Measurements from ENCODE around the gene SLC24A3. TPM values are rescaled to one million over a fixed set of nuclear protein-coding genes. Genes with fewer than 3 reads are reported as not detected.
"Not testable (repeated sequence)": the region's sequence is repeated elsewhere in the genome, so short reads cannot be mapped to it uniquely, and the experiment has no call there.

Gene SLC24A3
- total and polyA plus RNA-seq, 4 donors: 17.5 to 64.9 (median 43.8) TPM

GRCh38 chr20:19620446-19620845, 408.0 kb downstream of the SLC24A3 start:
- DNase-seq (ENCODE audit: low read depth in 4 of 6, low spot score in 6 of 6): peak in 1 of 6 donors; percentile 20
- WGBS (ENCODE audit: insufficient coverage): 35% methylated on average over 2 of the region's 2 CpGs
- no peak overlapping the region for H3K27ac ChIP-seq (ENCODE audit: low read depth, low read length)

DNA sequence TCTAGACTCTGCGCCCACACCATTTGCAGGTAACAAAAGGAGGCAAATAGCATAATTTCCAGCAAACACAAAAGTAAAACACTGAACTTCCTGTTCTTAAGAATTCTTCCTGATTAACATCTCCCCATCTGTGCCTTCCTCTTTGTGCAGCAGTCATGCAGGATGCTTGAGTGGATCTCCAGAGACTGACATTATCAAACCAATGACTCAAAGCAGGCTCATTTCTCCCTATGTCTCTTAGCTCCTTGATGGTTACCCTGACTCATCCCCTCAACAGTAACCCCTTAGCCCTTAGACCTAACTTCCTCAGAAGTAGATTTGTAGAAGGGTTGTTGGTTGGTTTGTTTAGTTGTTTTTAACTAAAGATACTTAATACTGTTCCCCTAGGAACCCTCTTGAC, 408.6 kb downstream of the SLC24A3 start:
- no peaks in the 10 kb centered on the region for H3K36me3 ChIP-seq (ENCODE audit: control insufficient read depth, insufficient read depth, low read length)
- H3K4me3 ChIP-seq (ENCODE audit: low read depth, low read length): no peak overlapping the region
- H3K9me3 ChIP-seq (ENCODE audit: control insufficient read depth, insufficient read depth, low read length): no peaks in the 10 kb centered on the region
- 100% methylated on average over 1 of the region's 1 CpG for WGBS (ENCODE audit: insufficient coverage)
- DNase-seq (ENCODE audit: low read depth in 4 of 6, low spot score in 6 of 6): peak in 1 of 6 donors; percentile 23
- no peaks in the 10 kb centered on the region for H3K27me3 ChIP-seq (ENCODE audit: control insufficient read depth, insufficient read depth, low read length)
- no peak overlapping the region for H3K27ac ChIP-seq (ENCODE audit: low read depth, low read length)
- H3K4me1 ChIP-seq (ENCODE audit: control insufficient read depth, insufficient read depth, low read length): no peaks in the 10 kb centered on the region

More at GRCh38 chr20:19620446-19620845, 408.0 kb downstream of the SLC24A3 start:
- Histone ChIP-seq H3K4me3 (ENCODE audit: low read depth, low read length) (no peak overlapping the region), H3K27me3 (ENCODE audit: control insufficient read depth, insufficient read depth, low read length) (no peaks in the 10 kb centered on the region), H3K4me1 (ENCODE audit: control insufficient read depth, insufficient read depth, low read length) (no peaks in the 10 kb centered on the region), H3K9me3 (ENCODE audit: control insufficient read depth, insufficient read depth, low read length) (no peaks in the 10 kb centered on the region), H3K36me3 (ENCODE audit: control insufficient read depth, insufficient read depth, low read length) (no peaks in the 10 kb centered on the region)

DNA sequence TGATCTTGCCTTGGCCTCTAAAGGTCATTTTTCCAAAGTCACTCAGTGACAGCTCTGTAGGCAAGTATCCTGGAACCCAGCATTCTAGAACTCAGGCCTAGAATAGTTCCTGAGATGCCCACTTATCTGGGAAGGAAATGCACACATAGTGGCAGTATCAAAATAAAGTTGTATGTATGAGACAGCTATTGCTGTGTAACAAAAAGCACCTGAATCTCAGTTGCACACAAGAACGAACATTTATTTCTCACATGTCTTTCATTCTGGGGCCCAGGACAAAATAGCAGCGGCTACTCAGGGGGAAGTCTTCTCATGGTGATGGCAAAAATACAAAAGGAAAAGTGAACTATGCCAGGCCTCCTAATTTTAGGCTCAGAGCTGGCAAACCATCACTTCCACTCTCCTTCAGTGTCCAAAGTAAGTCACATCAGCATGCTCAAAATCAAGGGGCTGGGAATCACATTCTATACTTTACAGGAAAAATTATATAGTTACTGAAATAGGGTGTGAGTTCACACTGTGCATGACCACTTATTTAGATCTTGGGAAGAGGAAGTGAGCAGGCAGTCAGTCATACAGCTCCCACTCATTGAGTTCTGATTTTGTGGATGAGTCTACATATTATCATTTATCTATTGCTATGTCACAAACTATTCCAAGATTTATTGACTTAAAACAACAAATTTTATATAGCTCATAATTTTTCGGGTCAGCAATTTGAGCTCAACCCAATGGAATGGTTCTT, 412.0 kb downstream of the SLC24A3 start:
- Histone ChIP-seq H3K9me3 (ENCODE audit: control insufficient read depth, insufficient read depth, low read length) (no peaks in the 10 kb centered on the region), H3K27me3 (ENCODE audit: control insufficient read depth, insufficient read depth, low read length) (no peaks in the 10 kb centered on the region), H3K4me1 (ENCODE audit: control insufficient read depth, insufficient read depth, low read length) (no peaks in the 10 kb centered on the region), H3K36me3 (ENCODE audit: control insufficient read depth, insufficient read depth, low read length) (no peaks in the 10 kb centered on the region), H3K4me3 (ENCODE audit: low read depth, low read length) (no peak overlapping the region), H3K27ac (ENCODE audit: low read depth, low read length) (no peak overlapping the region)
- WGBS (ENCODE audit: insufficient coverage): no CpG with 5 or more reads among the region's 3 CpGs
- no peak for DNase-seq (ENCODE audit: low read depth in 4 of 6, low spot score in 6 of 6)

DNA sequence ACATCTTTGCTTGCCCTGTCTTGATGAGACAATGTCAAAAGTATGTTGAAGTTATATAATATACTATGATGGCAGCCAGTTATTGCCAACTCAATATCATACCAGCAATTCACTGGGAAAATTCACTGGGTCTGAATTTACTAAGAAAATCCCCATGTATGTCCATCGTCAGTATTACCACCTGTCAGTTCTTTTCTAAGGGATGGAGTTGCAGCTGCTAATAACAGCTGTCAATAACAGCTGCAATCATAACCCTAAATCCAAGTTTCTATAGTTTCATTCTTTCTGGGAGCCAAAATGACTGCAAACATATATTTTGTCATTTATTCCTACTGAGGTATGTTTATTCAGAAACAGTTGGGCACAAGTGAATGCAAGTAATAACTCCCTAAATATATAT, 413.0 kb downstream of the SLC24A3 start:
- WGBS (ENCODE audit: insufficient coverage): 100% methylated on average over 1 of the region's 1 CpG

DNA sequence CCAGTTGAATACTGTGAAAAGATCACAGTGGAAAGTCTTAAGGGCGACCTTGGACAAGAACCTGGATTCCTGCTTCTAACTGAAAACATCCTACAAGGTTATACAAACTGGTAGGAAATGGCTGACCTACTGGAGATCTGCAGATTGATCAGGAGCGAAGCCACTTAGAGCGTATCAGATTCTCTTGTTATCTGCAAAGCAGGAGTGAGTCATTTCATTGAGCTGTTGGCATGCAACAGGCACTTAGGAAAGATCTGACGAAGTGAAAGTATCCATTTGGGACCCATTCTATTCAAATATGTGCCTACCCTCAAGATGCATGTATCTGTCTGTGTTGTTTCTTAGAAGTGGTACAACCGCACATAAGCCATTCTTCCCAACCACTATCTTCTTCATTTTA, 414.5 kb downstream of the SLC24A3 start:
- Histone ChIP-seq H3K36me3 (ENCODE audit: control insufficient read depth, insufficient read depth, low read length) (no peaks in the 10 kb centered on the region), H3K9me3 (ENCODE audit: control insufficient read depth, insufficient read depth, low read length) (no peaks in the 10 kb centered on the region), H3K4me1 (ENCODE audit: control insufficient read depth, insufficient read depth, low read length) (no peaks in the 10 kb centered on the region), H3K27ac (ENCODE audit: low read depth, low read length) (no peak overlapping the region), H3K27me3 (ENCODE audit: control insufficient read depth, insufficient read depth, low read length) (no peaks in the 10 kb centered on the region), H3K4me3 (ENCODE audit: low read depth, low read length) (no peak overlapping the region)
- DNase-seq (ENCODE audit: low read depth in 4 of 6, low spot score in 6 of 6): no peak
- WGBS (ENCODE audit: insufficient coverage): 100% methylated on average over 2 of the region's 5 CpGs

More for the DNA sequence above, 413.0 kb downstream of the SLC24A3 start:
- Histone ChIP-seq H3K9me3 (ENCODE audit: control insufficient read depth, insufficient read depth, low read length) (no peaks in the 10 kb centered on the region), H3K4me1 (ENCODE audit: control insufficient read depth, insufficient read depth, low read length) (no peaks in the 10 kb centered on the region), H3K27me3 (ENCODE audit: control insufficient read depth, insufficient read depth, low read length) (no peaks in the 10 kb centered on the region), H3K4me3 (ENCODE audit: low read depth, low read length) (no peak overlapping the region), H3K27ac (ENCODE audit: low read depth, low read length) (no peak overlapping the region), H3K36me3 (ENCODE audit: control insufficient read depth, insufficient read depth, low read length) (no peaks in the 10 kb centered on the region)
- no peak for DNase-seq (ENCODE audit: low read depth in 4 of 6, low spot score in 6 of 6)

DNA sequence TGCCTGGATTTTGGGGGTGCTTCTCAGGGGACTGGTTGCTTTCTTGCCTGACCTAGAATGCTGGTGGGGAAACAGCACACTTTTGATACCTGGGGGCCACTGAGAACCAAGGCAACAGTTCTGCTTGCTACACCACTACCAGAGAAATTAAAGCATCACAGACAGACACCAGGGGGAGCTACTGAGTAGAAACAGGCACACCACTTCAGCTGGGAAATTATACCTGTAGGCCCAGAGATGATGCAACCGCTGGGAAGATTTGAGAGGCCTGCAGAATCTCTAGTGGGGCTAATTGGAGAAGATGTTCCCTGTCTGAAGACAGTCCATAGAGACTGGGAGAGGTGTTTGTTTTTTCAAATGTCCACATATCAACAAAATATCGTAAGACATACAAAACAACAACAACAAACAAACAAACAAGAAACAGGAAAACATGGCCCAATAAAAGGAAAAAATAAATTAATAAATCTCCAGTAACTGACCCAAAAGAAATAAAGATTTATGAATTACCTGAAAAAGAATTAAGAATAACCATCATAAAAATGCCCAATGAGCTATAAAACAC, 416.2 kb downstream of the SLC24A3 start:
- H3K27me3 ChIP-seq (ENCODE audit: control insufficient read depth, insufficient read depth, low read length): no peaks in the 10 kb centered on the region
- no peak overlapping the region for H3K27ac ChIP-seq (ENCODE audit: low read depth, low read length)
- H3K9me3 ChIP-seq (ENCODE audit: control insufficient read depth, insufficient read depth, low read length): no peaks in the 10 kb centered on the region
- no peak overlapping the region for H3K4me3 ChIP-seq (ENCODE audit: low read depth, low read length)
- no peaks in the 10 kb centered on the region for H3K36me3 ChIP-seq (ENCODE audit: control insufficient read depth, insufficient read depth, low read length)
- peak in 2 of 6 donors; percentile 20 to 21 for DNase-seq (ENCODE audit: low read depth in 4 of 6, low spot score in 6 of 6)
- no peaks in the 10 kb centered on the region for H3K4me1 ChIP-seq (ENCODE audit: control insufficient read depth, insufficient read depth, low read length)
- no CpG with 5 or more reads among the region's 2 CpGs for WGBS (ENCODE audit: insufficient coverage)

DNA sequence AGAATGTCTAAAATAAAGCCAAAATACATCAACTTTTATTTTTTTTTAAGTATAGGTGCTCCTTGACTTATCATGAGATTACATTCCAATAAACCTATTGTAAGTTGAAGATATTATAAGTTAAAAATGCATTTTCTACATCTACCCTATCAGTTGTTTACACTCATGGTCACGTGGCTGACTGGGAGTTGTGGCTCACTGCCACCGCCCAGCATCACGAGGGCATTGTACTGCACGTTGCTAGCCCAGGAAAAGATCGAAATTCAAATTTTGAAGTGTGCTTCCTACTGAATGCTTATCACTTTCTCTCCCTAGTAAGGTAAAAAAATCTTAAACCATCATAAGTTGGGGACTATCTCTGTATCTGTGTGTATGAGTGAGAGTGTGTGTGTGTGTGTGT, 419.0 kb downstream of the SLC24A3 start:
- Histone ChIP-seq H3K9me3 (ENCODE audit: control insufficient read depth, insufficient read depth, low read length) (no peaks in the 10 kb centered on the region), H3K4me1 (ENCODE audit: control insufficient read depth, insufficient read depth, low read length) (no peaks in the 10 kb centered on the region), H3K27me3 (ENCODE audit: control insufficient read depth, insufficient read depth, low read length) (no peaks in the 10 kb centered on the region), H3K27ac (ENCODE audit: low read depth, low read length) (no peak overlapping the region), H3K36me3 (ENCODE audit: control insufficient read depth, insufficient read depth, low read length) (no peaks in the 10 kb centered on the region), H3K4me3 (ENCODE audit: low read depth, low read length) (no peak overlapping the region)
- no peak for DNase-seq (ENCODE audit: low read depth in 4 of 6, low spot score in 6 of 6)
- WGBS (ENCODE audit: insufficient coverage): 85% methylated on average over 3 of the region's 5 CpGs

GRCh38 chr20:19633985-19634384, 421.5 kb downstream of the SLC24A3 start:
- Histone ChIP-seq H3K4me1 (ENCODE audit: control insufficient read depth, insufficient read depth, low read length) (no peaks in the 10 kb centered on the region), H3K4me3 (ENCODE audit: low read depth, low read length) (no peak overlapping the region), H3K9me3 (ENCODE audit: control insufficient read depth, insufficient read depth, low read length) (no peaks in the 10 kb centered on the region), H3K27me3 (ENCODE audit: control insufficient read depth, insufficient read depth, low read length) (no peaks in the 10 kb centered on the region), H3K36me3 (ENCODE audit: control insufficient read depth, insufficient read depth, low read length) (no peaks in the 10 kb centered on the region), H3K27ac (ENCODE audit: low read depth, low read length) (no peak overlapping the region)
- WGBS (ENCODE audit: insufficient coverage): no CpG with 5 or more reads among the region's 3 CpGs
- no peak for DNase-seq (ENCODE audit: low read depth in 4 of 6, low spot score in 6 of 6)

DNA sequence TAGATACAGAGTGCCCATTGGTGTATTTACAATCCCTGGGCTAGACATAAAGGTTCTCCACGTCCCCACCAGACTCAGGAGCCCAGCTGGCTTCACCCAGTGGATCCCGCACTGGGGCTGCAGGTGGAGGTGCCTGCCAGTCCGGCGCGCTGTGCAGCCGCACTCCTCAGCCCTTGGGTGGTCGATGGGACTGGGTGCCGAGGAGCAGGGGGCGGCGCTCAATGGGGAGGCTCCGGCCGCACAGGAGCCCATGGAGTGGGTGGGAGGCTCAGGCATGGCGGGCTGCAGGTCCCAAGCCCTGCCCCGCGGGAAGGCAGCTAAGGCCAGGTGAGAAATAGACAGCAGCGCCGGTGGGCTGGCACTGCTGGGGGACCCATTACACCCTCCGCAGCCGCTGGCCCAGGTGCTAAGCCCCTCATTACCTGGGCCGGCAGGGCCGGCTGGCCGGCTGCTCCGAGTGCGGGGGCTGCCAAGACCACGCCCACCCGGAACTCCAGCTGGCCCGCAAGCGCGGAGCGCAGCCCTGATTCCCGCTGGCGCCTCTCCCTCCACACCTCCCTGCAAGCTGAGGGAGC, 427.1 kb downstream of the SLC24A3 start:
- 97% methylated on average over 29 of the region's 32 CpGs for WGBS (ENCODE audit: insufficient coverage)
- H3K27ac ChIP-seq (ENCODE audit: low read depth, low read length); DNase-seq (ENCODE audit: low read depth in 4 of 6, low spot score in 6 of 6); H3K36me3 ChIP-seq (ENCODE audit: control insufficient read depth, insufficient read depth, low read length); H3K9me3 ChIP-seq (ENCODE audit: control insufficient read depth, insufficient read depth, low read length); H3K4me1 ChIP-seq (ENCODE audit: control insufficient read depth, insufficient read depth, low read length); H3K4me3 ChIP-seq (ENCODE audit: low read depth, low read length); H3K27me3 ChIP-seq (ENCODE audit: control insufficient read depth, insufficient read depth, low read length): not testable (repeated sequence)

DNA sequence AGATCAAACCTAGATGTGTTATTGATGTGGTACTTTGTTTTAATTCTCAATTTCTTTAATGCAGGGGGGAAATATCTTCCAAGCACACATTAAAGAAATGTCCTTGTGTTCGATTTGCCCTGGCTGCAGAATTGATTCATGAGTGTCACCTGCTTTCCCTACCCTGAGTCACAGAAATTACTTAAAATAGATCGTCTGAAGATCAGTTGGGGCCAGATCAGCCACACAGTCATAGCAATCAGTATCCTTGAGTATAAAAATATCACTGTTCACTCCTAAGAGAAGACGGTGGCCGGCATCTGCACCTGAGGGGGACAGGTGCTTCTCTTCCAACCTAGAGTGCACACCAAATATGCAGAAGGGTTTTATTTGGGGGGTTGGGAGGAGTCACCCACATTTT, 430.4 kb downstream of the SLC24A3 start:
- Histone ChIP-seq H3K36me3 (ENCODE audit: control insufficient read depth, insufficient read depth, low read length) (peaks cover 4% of the 10 kb centered on the region), H3K27ac (ENCODE audit: low read depth, low read length) (no peak overlapping the region), H3K9me3 (ENCODE audit: control insufficient read depth, insufficient read depth, low read length) (no peaks in the 10 kb centered on the region), H3K4me1 (ENCODE audit: control insufficient read depth, insufficient read depth, low read length) (no peaks in the 10 kb centered on the region), H3K27me3 (ENCODE audit: control insufficient read depth, insufficient read depth, low read length) (no peaks in the 10 kb centered on the region), H3K4me3 (ENCODE audit: low read depth, low read length) (no peak overlapping the region)
- DNase-seq (ENCODE audit: low read depth in 4 of 6, low spot score in 6 of 6): no peak
- 85% methylated on average over 2 of the region's 4 CpGs for WGBS (ENCODE audit: insufficient coverage)

Measured in spinal cord (tissue), 10 donors.